Femur (tissue), 1 donor: ENCODE data around the gene ACTG1.

ENCODE experiments used
- DNase-seq: peaks from one replicate; pipeline ENCODE4 v3.0.0-alpha.2; 2017

Gene ACTG1

GRCh38 chr17:81460856-81461460, 51.6 kb downstream of the ACTG1 start:
- DNase-seq = no peak
